SHP77 treated with DMSO at 0.1 percent for 48 hours (cell line): ENCODE measurements around the gene PPP2R5C.

Experiments
- DNase-seq: peaks from one replicate; lab custom pipeline; 2025; lab: John Stamatoyannopoulos, UW

Gene PPP2R5C

DNA sequence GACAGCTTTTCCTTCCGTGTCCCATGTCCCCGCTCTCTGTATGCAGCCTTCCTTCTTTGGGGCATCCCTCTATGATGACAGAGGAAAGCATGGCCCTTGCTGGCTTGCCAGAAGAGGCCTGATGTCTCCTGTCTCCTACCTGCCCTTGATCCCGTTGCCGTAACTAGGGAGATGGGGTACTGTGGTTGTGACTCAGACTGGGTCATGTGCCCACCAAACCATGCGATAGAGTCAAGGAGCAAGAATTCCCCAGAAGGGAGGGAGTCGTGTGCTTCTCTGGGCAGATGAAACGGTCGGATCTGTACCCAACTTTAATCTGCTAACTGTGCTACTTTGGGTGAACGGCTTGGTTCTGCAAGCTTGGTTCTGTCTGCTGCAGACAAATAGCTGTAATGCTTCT, 103.8 kb downstream of the PPP2R5C start:
- DNase-seq, result no peak

GRCh38 chr14:101867854-101868253, 106.3 kb downstream of the PPP2R5C start:
- no peak for DNase-seq

- DNase-seq, result no peak
Measured at GRCh38 chr14:101869217-101869616, 107.7 kb downstream of the PPP2R5C start.

- DNase-seq, result no peak
Measured at GRCh38 chr14:101870273-101870939, 108.9 kb downstream of the PPP2R5C start.

GRCh38 chr14:101872346-101872745, 110.8 kb downstream of the PPP2R5C start:
- DNase-seq, result no peak

DNA sequence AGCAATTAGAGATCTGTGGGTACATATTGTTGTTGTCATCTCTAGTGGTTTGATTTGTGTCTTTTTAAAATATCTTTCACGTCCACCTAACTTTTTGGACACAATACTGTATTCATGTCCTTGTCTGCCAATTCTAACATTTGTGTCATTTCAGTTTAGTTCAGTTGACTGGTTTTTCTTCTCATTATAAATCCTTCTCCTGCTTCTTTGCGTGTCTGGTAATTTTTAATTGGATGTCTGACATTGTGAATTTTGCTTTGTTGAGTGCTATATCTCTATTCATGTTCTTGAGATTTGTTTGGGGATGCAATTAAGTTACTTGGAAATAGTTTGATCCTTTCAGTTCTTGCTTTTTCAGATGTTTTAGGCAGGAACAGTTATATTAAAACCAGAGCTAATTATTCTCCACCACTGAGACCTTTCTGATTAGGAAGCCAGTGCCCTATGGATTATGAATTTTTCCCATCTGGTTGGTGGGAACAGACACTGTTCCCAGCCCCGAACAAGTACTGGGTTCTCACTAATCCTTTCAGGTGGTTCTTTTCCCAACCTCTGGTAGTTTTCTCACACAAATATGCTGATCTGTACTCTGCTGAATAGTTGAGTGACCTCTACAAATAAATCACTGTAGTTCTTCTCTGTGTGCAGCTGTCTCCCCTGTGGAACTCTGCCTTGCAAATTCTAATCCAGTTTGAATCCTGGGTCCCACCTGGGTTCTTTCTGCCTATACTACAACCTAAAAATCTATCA, 111.7 kb downstream of the PPP2R5C start:
- DNase-seq, result no peak

- no peak for DNase-seq
Measured at GRCh38 chr14:101873991-101874390, 112.5 kb downstream of the PPP2R5C start.

GRCh38 chr14:101875041-101875726, 113.7 kb downstream of the PPP2R5C start:
- no peak for DNase-seq

DNA sequence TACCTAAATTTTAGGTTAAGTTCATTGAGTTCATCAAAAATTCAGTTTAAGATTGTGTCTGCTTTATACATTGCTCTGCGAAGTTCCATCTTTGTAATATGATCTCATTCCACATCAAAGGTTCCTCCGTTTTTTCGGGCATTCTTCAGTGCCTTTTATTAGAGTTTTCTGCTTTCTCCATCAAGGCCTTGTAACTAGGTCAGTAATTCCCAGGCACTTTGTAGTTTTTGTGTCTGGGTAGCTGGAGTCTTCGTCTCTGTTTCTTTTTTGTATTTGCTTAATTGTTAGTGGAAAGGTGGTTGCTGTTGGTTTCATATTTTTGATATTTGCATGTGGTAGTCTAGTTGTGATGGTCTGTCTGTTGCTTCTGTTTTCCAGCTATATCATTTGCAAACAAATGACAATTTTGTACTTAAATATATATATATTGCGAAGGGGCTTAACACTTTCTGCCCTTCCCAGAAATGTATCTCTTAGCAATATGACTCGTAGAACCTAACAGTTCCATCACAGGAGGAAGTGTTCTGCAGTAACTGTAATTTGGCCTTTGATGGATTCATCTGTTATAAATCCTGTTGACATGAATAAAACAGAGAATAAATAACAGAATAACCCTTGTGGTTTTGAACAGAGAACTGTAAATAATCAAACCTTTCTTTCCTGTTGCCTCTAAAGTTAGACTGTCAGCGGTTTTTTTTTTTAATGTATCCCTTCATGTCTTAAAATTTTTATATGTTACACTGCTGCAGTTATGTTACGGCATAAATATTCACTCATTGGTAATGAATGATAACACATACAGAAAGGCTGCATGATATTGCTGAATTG, 114.4 kb downstream of the PPP2R5C start:
- no peak for DNase-seq

DNA sequence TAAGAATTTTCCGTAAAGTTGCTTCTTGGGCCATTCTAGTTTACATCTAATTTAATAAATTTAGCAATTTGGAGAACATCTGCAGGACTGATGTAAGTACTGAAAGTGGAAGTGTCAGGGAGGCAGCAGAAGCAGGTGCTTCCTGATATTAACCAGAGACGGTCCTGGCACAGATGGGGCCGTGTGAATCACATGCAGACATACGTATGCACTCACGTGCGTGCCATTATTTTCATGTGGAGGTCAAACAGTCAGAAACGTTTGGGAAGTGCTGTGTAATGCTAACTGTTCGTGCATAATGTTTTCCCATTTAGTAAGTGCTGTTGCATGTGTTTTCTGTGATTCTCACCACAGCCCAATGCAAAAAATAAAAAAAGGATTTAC, 115.0 kb downstream of the PPP2R5C start:
- peak; percentile 25 for DNase-seq

- DNase-seq, result no peak
Measured at GRCh38 chr14:101877766-101878165, 116.3 kb downstream of the PPP2R5C start.

DNA sequence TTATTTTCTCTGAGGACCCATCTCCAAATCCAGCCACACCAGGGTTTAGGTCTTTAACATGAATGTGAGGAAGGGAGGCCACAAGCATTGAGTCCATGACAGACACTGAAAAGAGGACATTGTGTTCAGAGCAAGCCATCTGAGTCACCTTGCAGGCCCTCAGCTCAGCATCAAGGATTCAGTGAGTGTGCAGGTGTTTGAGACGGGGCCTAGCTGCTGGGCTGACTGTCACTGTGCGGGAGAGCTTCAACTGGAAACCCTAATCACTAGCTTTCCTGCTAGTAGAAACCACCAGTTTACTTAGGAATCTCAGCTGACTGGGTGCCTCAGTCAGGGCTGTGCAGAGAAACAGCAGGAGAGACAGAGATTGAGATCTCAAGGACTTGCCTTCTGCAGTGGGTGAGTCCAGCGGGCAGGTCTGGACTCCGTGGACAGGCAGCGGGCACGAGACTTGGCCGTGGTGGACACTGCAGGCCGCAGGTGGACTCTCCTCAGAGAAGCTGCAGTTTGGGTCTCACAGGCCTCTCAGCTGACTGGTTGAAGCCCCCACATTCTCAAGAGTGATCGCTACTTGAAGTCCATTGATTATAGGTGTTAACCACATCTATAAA, 116.8 kb downstream of the PPP2R5C start:
- no peak for DNase-seq

DNA sequence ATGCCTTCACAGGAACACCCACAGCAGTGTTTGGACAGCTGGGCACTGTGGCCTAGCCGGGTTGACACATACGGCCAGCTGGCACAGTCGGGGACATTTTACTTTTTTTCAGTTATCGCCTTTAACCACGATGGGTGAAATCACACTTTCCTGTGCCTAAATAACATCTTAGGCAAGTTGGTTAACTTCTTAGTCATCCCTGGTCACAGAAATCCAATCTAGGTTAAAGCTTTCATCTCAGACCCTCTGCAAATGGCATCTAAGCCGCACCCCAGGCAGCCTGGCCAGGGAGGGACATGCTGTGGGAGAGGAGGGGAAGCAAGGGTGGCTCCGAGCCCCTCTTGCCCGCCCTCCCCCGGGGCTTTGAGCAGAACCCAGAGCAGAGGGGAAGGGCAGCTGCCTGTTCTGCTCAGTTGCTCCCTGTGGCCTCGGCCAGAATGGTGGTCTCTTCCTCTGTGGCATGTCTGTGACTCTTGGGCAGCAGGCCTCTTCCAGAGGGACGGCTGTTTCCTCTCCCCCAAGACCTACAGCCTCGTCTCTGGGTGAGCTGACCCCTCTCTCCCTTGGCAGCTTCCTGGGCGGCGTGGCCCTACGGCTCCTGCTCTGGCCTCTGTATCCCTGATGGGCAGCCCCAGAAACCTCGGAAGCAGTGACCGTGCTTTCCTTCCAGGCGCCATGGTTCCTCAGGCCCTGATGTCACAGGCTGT, 117.5 kb downstream of the PPP2R5C start:
- no peak for DNase-seq

GRCh38 chr14:101879529-101880336, 118.2 kb downstream of the PPP2R5C start:
- no peak for DNase-seq

DNA sequence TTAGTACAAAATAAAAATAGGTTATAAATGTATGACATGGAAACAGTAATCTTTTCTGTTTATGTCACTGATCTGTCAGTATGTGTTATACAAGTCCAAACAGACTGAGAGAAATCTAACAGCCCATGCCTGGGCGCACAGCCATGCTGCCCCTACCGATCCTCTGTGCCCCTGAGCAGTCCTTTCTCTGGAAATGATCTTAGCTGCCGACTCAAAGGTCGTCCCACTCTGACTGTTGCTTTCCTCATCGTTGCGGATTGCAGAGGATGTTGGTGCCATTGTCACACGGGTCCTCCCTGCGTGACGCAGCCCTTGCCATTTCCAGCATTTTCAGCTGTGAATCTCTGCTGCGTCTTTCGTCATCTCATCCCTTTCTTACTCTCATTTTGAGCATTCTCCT, 119.9 kb downstream of the PPP2R5C start:
- no peak for DNase-seq

GRCh38 chr14:101882141-101882935, 120.8 kb downstream of the PPP2R5C start:
- no peak for DNase-seq

- DNase-seq, result no peak
Measured at GRCh38 chr14:101884089-101884933, 122.8 kb downstream of the PPP2R5C start.

DNA sequence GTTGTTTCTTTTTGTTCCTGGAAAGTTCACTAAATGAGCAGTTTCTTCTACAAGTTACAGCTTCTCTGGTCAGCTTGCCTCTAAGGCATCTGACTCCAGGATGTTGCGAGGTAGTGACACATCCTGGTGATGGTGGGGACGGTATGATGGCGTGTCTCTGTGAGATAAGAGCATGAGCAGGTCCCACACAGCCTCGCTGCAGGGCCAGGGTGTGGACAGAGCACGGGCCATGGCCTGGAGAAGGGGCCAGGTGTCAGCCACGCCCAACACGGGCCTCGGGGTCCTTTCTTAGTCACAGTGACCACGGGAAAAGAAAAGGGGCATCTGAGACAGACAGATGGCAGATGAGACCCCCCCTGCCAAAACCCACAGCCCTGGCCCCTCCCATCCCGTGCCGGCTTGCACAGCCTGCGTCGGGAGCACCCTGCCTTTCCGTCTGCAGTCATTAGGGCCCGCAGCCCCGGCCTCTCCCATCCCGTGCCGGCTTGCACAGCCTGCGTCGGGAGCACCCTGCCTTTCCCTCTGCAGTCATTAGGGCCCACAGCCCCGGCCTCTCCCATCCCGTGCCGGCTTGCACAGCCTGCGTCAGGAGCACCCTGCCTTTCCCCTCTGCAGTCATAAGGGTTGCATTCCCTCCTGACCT, 123.5 kb downstream of the PPP2R5C start:
- DNase-seq, result no peak
